Omental fat pad (tissue), 4 donors: Measurements from ENCODE around the gene MBNL2. TPM values are rescaled to one million over a fixed set of nuclear protein-coding genes. Genes with fewer than 3 reads are reported as not detected.

ENCODE experiments used
- ATAC-seq: fragments of 150-250 bp; one replicate; pipeline ENCODE4 v1.9.1; 2016; ENCODE audit warnings: mild to moderate bottlenecking, moderate library complexity; ENCODE audit not compliant: low FRiP score
- DNase-seq: peaks from one replicate; pipeline ENCODE4 v3.0.0-alpha.2; 2019; ENCODE audit warnings: low spot score
- total RNA-seq, 4 donors: library from RNA; depleted of rRNA; stranded (reverse); fragments of >200 nt; gene quantifications; one replicate each; pipeline ENCODE4 v1.1.0, GENCODE V29; 2016
- TF ChIP-seq, protein P1 (sequence below), 3 donors: fragments of 450-650 bp; IDR thresholded peaks; one replicate each; pipeline ENCODE4 v1.5.1; 2016 to 2017; ENCODE audit warnings: antibody characterized with exemption in 3 of 3, mild to moderate bottlenecking in 3 of 3, moderate library complexity in 2 of 3

Gene MBNL2
- total RNA-seq, 4 donors from 2014 or later, result 105 to 132 (median 123) TPM

GRCh38 chr13:97411984-97412383, 189.9 kb downstream of the MBNL2 start:
- no peak for DNase-seq
- no peak for ATAC-seq
- TF ChIP-seq, protein P1, sequence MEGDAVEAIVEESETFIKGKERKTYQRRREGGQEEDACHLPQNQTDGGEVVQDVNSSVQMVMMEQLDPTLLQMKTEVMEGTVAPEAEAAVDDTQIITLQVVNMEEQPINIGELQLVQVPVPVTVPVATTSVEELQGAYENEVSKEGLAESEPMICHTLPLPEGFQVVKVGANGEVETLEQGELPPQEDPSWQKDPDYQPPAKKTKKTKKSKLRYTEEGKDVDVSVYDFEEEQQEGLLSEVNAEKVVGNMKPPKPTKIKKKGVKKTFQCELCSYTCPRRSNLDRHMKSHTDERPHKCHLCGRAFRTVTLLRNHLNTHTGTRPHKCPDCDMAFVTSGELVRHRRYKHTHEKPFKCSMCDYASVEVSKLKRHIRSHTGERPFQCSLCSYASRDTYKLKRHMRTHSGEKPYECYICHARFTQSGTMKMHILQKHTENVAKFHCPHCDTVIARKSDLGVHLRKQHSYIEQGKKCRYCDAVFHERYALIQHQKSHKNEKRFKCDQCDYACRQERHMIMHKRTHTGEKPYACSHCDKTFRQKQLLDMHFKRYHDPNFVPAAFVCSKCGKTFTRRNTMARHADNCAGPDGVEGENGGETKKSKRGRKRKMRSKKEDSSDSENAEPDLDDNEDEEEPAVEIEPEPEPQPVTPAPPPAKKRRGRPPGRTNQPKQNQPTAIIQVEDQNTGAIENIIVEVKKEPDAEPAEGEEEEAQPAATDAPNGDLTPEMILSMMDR (IDR thresholded peaks at IDR 0.05), result no peak

DNA sequence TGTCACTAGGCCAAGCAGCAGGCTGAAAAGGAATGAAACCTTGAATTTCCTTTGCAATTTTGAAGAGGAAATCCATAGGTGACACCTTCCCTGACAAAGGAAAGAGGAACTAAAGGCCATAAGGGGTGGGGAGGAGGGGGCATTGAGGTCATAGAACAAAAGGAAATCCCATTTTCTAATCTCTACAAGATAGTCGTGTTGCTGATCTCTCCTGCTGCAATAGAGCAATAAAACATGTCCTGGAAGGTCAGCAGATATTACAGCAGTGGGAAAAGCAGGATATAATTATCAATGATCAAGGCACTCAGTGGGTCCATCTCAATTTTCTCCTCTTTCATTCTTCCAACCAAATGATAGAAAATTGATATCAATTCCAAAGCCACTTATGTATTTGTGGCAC, 191.6 kb downstream of the MBNL2 start:
- DNase-seq, result no peak
- TF ChIP-seq, protein P1 (IDR thresholded peaks at IDR 0.05), result no peak
- no peak for ATAC-seq

DNA sequence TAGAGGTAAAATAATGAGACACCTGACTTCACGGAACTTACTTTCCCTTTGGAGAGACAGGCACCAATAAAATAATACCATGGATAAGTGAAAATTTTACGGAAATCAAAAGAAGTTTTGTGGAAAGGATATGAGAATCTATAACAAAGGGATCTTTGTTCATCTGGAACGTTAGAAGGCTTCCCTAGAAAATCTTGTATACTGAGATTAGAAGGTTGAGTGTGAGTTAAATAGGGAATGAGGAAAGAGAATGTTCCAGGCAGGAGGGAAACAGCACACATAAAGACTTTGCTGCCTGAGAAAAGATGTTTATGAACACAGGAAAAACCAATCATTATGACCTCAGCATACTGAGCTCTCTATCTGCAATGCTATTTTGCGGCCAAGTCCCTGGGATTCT, 192.3 kb downstream of the MBNL2 start:
- TF ChIP-seq, protein P1 (IDR thresholded peaks at IDR 0.05), result no peak
- ATAC-seq (no peak), DNase-seq (no peak)

GRCh38 chr13:97417698-97418097, 195.6 kb downstream of the MBNL2 start:
- TF ChIP-seq, protein P1 (IDR thresholded peaks at IDR 0.05), result no peak
- DNase-seq (no peak), ATAC-seq (no peak)

GRCh38 chr13:97422118-97423054, 200.3 kb downstream of the MBNL2 start:
- ATAC-seq (no peak), DNase-seq (no peak)
- TF ChIP-seq, protein P1 (IDR thresholded peaks at IDR 0.05), result no peak

GRCh38 chr13:97423300-97424045, 201.3 kb downstream of the MBNL2 start:
- DNase-seq (no peak), ATAC-seq (no peak)

More at GRCh38 chr13:97423300-97424045, 201.3 kb downstream of the MBNL2 start:
- TF ChIP-seq, protein P1 (IDR thresholded peaks at IDR 0.05), result no peak
